IMR-90 (cell line): ENCODE results near the gene RMND5A. TPM values are rescaled to one million over a fixed set of nuclear protein-coding genes. Genes with fewer than 3 reads are reported as not detected.

Experiments used
- ATAC-seq: fragments of 200-7000 bp; cut with Tn5 transposase; 2 replicates; pipeline ENCODE4 v1.9.1; 2020; ENCODE audit warnings: low read depth, mild to moderate bottlenecking, moderate library complexity
- BruUV-seq: library from RNA; stranded (reverse); fragments of 400-500 nt; replicated peaks from 2 replicates; lab custom pipeline; 2021; lab: Mats Ljungman, UMichigan
- CTCF ChIA-PET: fragments of 300-600 bp; formaldehyde crosslinking; extraction: SDS; loops from one replicate; lab custom pipeline; 2021; ENCODE audit warnings: antibody characterized with exemption; lab: Yijun Ruan, JAX
- POLR2A ChIA-PET: fragments of 300-600 bp; sonication (Branson Sonifier 250); formaldehyde crosslinking; loops from one replicate; lab custom pipeline; 2022; ENCODE audit warnings: antibody characterized with exemption; ENCODE audit not compliant: unreplicated experiment; lab: Charles Lee
- DNase-seq: peaks from one replicate; pipeline ENCODE4 v3.0.0; 2013
- H2AFZ ChIP-seq: replicated peaks from 2 replicates; pipeline ENCODE3; 2013; ENCODE audit warnings: low read length, mild to moderate bottlenecking; ENCODE audit not compliant: poor library complexity
- H2AK5ac ChIP-seq: 2 replicates; pipeline ENCODE4 v1.6.1; 2013; ENCODE audit warnings: low read depth, low read length, inconsistent platforms
- H2AK9ac ChIP-seq: replicated peaks from 2 replicates; pipeline ENCODE3; 2013; ENCODE audit warnings: mild to moderate bottlenecking, low read depth, low read length, moderate library complexity; ENCODE audit not compliant: poor library complexity
- H2BK120ac ChIP-seq: 2 replicates; pipeline ENCODE4 v1.6.1; 2013; ENCODE audit warnings: low read depth, low read length, inconsistent platforms
- H2BK15ac ChIP-seq: 3 replicates; pipeline ENCODE4 v1.6.1; 2013; ENCODE audit warnings: low read depth, low read length, inconsistent platforms
- H2BK20ac ChIP-seq: 2 replicates; pipeline ENCODE4 v1.6.1; 2013; ENCODE audit warnings: low read depth, mild to moderate bottlenecking, inconsistent platforms, low read length, moderate library complexity
- H2BK5ac ChIP-seq: 2 replicates; pipeline ENCODE4 v1.6.1; 2013; ENCODE audit warnings: mild to moderate bottlenecking, low read depth, low read length, inconsistent platforms; ENCODE audit not compliant: poor library complexity, severe bottlenecking
- H3K14ac ChIP-seq: replicated peaks from 2 replicates; pipeline ENCODE4 v1.6.1; 2013; ENCODE audit warnings: low read depth, low read length, inconsistent platforms
- H3K18ac ChIP-seq: 2 replicates; pipeline ENCODE4 v1.6.1; 2013; ENCODE audit warnings: low read depth, low read length, control low read depth
- H3K23ac ChIP-seq: 2 replicates; pipeline ENCODE4 v1.6.1; 2013; ENCODE audit warnings: low read depth, low read length, inconsistent platforms
- H3K27ac ChIP-seq: 2 replicates; pipeline ENCODE4 v1.5.1; 2013; ENCODE audit warnings: mild to moderate bottlenecking, control low read depth, low read length; ENCODE audit not compliant: insufficient read depth
- H3K27me3 ChIP-seq: 2 replicates; pipeline ENCODE4 v1.6.1; 2013; ENCODE audit warnings: low read length; ENCODE audit not compliant: control insufficient read depth, insufficient read depth
- H3K36me3 ChIP-seq: 2 replicates; pipeline ENCODE4 v1.6.1; 2013; ENCODE audit warnings: low read length, mixed read lengths; ENCODE audit not compliant: control insufficient read depth, insufficient read depth
- H3K4ac ChIP-seq: 2 replicates; pipeline ENCODE4 v1.6.1; 2013; ENCODE audit warnings: low read depth, low read length, inconsistent platforms
- H3K4me1 ChIP-seq: 2 replicates; pipeline ENCODE4 v1.6.1; 2013; ENCODE audit warnings: low read length, mixed read lengths; ENCODE audit not compliant: control insufficient read depth, insufficient read depth
- H3K4me2 ChIP-seq: 2 replicates; pipeline ENCODE4 v1.6.1; 2013; ENCODE audit warnings: low read depth, mild to moderate bottlenecking, control low read depth, low read length, moderate library complexity
- H3K4me3 ChIP-seq: 2 replicates; pipeline ENCODE4 v1.5.1; 2013; ENCODE audit warnings: low read depth, mild to moderate bottlenecking, control low read depth, low read length, moderate library complexity; ENCODE audit not compliant: insufficient read depth
- H3K56ac ChIP-seq: 2 replicates; pipeline ENCODE4 v1.6.1; 2013; ENCODE audit warnings: low read length, inconsistent platforms; ENCODE audit not compliant: insufficient read depth; ENCODE audit errors: extremely low read depth
- H3K79me1 ChIP-seq, 2 experiments: 2 replicates each; pipeline ENCODE4 v1.6.1; 2013; ENCODE audit warnings: low read length in 2 of 2, inconsistent platforms in 1 of 2, low read depth in 1 of 2
- H3K9ac ChIP-seq: 2 replicates; pipeline ENCODE4 v1.6.1; 2013; ENCODE audit warnings: low read depth, low read length, control low read depth
- H3K9me1 ChIP-seq: 2 replicates; pipeline ENCODE4 v1.6.1; 2013; ENCODE audit warnings: low read length, inconsistent platforms; ENCODE audit not compliant: insufficient read depth
- H3K9me3 ChIP-seq: 2 replicates; pipeline ENCODE4 v1.6.1; 2013; ENCODE audit warnings: low read length; ENCODE audit not compliant: control insufficient read depth, insufficient read depth
- H4K20me1 ChIP-seq: 2 replicates; pipeline ENCODE4 v1.6.1; 2013; ENCODE audit warnings: low read length, inconsistent platforms; ENCODE audit not compliant: insufficient read depth
- H4K5ac ChIP-seq: 2 replicates; pipeline ENCODE4 v1.6.1; 2013; ENCODE audit warnings: mild to moderate bottlenecking, low read depth, low read length, control low read depth
- H4K8ac ChIP-seq, 2 experiments: 2 replicates each; pipeline ENCODE4 v1.6.1; 2013; ENCODE audit warnings: low read depth in 2 of 2, low read length in 2 of 2, control low read depth in 1 of 2, inconsistent platforms in 1 of 2
- H4K91ac ChIP-seq: 2 replicates; pipeline ENCODE4 v1.6.1; 2013; ENCODE audit warnings: low read depth, low read length, inconsistent platforms; ENCODE audit not compliant: insufficient read depth
- CHD1 ChIP-seq: IDR thresholded peaks from 2 replicates; pipeline ENCODE4 v1.6.1; 2012; ENCODE audit warnings: low read depth, low read length, improper control_type of control experiment
- MAFK ChIP-seq: IDR thresholded peaks from 2 replicates; pipeline ENCODE4 v1.6.1; 2012; ENCODE audit warnings: low read depth, low read length, improper control_type of control experiment
- NFE2L2 ChIP-seq: fragments of 150-350 bp; IDR thresholded peaks from 2 replicates; pipeline ENCODE4 v1.6.1; 2016; ENCODE audit warnings: low read depth, mild to moderate bottlenecking, low read length
- RAD21 ChIP-seq: IDR thresholded peaks from 2 replicates; pipeline ENCODE4 v1.6.1; 2012; ENCODE audit warnings: low read length, improper control_type of control experiment
- RCOR1 ChIP-seq: IDR thresholded peaks from 2 replicates; pipeline ENCODE4 v1.6.1; 2012; ENCODE audit warnings: mild to moderate bottlenecking, low read length, improper control_type of control experiment; ENCODE audit not compliant: insufficient replicate concordance
- WGBS, 2 experiments: methylation state at CpG; one replicate each; pipeline versions ENCODE4 v1.1.5 to v1.1.7; 2013; ENCODE audit warnings: missing lambda C conversion rate in 2 of 2; ENCODE audit not compliant: insufficient read length in 1 of 2; ENCODE audit errors: extremely low coverage in 2 of 2; 5-methylcytosine and 5-hydroxymethylcytosine counted together
- dilution Hi-C: fragments of 300-500 bp; cut with HindIII; formaldehyde crosslinking; loops from one replicate; pipeline ENCODE4 v1.14.3; 2018; ENCODE audit warnings: low sequenced_read_pairs; ENCODE audit not compliant: unreplicated experiment
- in situ Hi-C: fragments of 300-500 bp; cut with MboI; formaldehyde crosslinking; loops from 3 replicates; pipeline ENCODE4 v1.14.3; 2019; ENCODE audit warnings: low sequenced_read_pairs, inconsistent platforms, mixed read lengths
- intact Hi-C: fragments of 100-400 bp; cut with micrococcal nuclease; formaldehyde crosslinking; loops from 2 replicates; pipeline ENCODE4 v1.10.0; 2022
- polyA plus RNA-seq, 3 experiments: library from polyadenylated mRNA; depleted of rRNA; stranded (reverse); fragments of >200 nt; gene quantifications; 2 replicates each; pipeline ENCODE4 v1.2.3, GENCODE V29; 2012; ENCODE audit warnings: low replicate concordance in 1 of 3
- total RNA-seq: library from RNA; depleted of rRNA; stranded (reverse); fragments of >200 nt; gene quantifications from 2 replicates; pipeline ENCODE4 v1.2.3, GENCODE V29; 2012

Gene RMND5A
- total and polyA plus RNA-seq, 2 of the 4 experiments (the other 2 are of a cell fraction), result 5.1 to 16.0 TPM

- POLR2A ChIA-PET, result no interaction called here
- H2AK9ac ChIP-seq, result no peak overlapping the region
- TF ChIP-seq RCOR1, result no peak
- TF ChIP-seq RAD21, result no peak
- TF ChIP-seq MAFK, result no peak
- no peak for TF ChIP-seq NFE2L2
- no peak for TF ChIP-seq CHD1
Observed at GRCh38 chr2:86825693-86826381, 105.7 kb downstream of the RMND5A start.

More at GRCh38 chr2:86825693-86826381, 105.7 kb downstream of the RMND5A start:
- Histone ChIP-seq H3K14ac (no peak overlapping the region), H2AK5ac (no peak overlapping the region), H3K9me1 (no peaks in the 10 kb centered on the region), H2BK5ac (no peak overlapping the region), H3K4me3 (no peak overlapping the region), H2BK20ac (no peak overlapping the region), H3K36me3 (no peaks in the 10 kb centered on the region), H4K5ac (no peak overlapping the region), H3K27me3 (peaks cover 19% of the 10 kb centered on the region), H4K20me1 (no peaks in the 10 kb centered on the region), H3K9ac (no peak overlapping the region), H3K4me2 (no peak overlapping the region), H2BK120ac (no peak overlapping the region), H4K8ac (no peak overlapping the region), H3K27ac (no peak overlapping the region), H3K23ac (no peak overlapping the region), H3K79me1 (no peaks in the 10 kb centered on the region), H2AFZ (no peak overlapping the region), H3K4me1 (no peaks in the 10 kb centered on the region), H3K9me3 (peaks cover 2% of the 10 kb centered on the region; the same call in 1 of the 2 replicates), H3K4ac (no peak overlapping the region), H3K18ac (no peak overlapping the region), H3K56ac (no peak overlapping the region), H2BK15ac (no peak overlapping the region), H4K91ac (no peak overlapping the region)
- DNase-seq, result no peak
- intact Hi-C loops (no loop called here), dilution Hi-C loops (no loop called here), in situ Hi-C loops (no loop called here)
- WGBS, 2 experiments, result 73% methylated on average over 3 of the region's 16 CpGs; no CpG with 5 or more reads in 1 of the 2 experiments
- no TSS peak for BruUV-seq
- CTCF ChIA-PET, result no interaction called here
- ATAC-seq, result no peak
